Activated CD8-positive, alpha-beta memory T cell treated with anti-CD3 and anti-CD28 coated beads for 4 hours (primary cell): ENCODE measurements around the gene AP1G2.
"Not testable (repeated sequence)": the region's sequence is repeated elsewhere in the genome, so short reads cannot be mapped to it uniquely, and the experiment has no call there.

Experiments
- DNase-seq, 2 donors: peaks; one replicate each; pipeline ENCODE4 v3.0.0-alpha.2; 2020; ENCODE audit warnings: low read depth in 2 of 2

The AP1G2 gene, protein sequence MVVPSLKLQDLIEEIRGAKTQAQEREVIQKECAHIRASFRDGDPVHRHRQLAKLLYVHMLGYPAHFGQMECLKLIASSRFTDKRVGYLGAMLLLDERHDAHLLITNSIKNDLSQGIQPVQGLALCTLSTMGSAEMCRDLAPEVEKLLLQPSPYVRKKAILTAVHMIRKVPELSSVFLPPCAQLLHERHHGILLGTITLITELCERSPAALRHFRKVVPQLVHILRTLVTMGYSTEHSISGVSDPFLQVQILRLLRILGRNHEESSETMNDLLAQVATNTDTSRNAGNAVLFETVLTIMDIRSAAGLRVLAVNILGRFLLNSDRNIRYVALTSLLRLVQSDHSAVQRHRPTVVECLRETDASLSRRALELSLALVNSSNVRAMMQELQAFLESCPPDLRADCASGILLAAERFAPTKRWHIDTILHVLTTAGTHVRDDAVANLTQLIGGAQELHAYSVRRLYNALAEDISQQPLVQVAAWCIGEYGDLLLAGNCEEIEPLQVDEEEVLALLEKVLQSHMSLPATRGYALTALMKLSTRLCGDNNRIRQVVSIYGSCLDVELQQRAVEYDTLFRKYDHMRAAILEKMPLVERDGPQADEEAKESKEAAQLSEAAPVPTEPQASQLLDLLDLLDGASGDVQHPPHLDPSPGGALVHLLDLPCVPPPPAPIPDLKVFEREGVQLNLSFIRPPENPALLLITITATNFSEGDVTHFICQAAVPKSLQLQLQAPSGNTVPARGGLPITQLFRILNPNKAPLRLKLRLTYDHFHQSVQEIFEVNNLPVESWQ

DNA sequence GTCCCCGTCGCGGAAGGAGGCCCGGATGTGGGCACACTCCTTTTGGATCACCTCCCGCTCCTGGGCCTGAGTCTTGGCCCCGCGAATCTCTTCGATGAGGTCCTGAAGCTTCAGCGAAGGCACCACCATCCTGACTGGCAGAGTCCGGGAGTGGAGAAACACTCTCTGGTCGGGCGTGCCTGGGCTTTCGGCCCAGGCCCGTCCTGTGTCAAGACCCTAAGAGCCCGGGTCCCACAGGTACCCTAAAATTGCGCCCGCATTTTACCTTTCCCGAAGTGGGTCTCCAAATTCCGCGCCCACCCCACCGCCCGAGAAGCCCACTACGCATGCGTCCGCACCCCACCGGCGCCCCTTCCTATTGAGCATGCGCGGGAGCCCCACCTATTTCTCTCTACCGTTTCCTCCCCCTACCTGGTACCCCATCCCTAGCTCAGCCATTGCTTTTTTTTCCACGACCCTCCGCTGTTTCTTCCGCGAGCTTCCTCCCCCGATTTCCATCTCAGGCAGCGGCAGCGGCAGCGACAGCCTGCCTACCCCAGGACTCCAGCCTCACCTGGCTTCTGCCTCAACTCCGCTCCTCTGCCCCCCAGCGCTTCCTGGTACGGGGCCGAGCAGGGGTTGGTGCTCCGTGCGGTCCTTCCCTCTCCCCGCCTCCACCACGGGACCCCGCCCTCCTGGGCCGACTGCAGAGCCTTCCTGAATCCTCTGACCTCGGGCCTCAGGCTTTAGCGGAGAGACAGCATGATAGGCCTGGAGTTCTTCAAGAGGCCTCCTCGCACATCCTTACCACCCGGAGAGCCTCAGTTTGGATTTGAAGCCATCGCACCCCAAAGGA lies at the start of gene AP1G2:
TSS of gene AP1G2 (minus strand) at position 606 of the 835 bp plus-strand sequence. CDS start at position 129, 477 bp downstream.
- peak; percentile 64 to 69 for DNase-seq

DNA sequence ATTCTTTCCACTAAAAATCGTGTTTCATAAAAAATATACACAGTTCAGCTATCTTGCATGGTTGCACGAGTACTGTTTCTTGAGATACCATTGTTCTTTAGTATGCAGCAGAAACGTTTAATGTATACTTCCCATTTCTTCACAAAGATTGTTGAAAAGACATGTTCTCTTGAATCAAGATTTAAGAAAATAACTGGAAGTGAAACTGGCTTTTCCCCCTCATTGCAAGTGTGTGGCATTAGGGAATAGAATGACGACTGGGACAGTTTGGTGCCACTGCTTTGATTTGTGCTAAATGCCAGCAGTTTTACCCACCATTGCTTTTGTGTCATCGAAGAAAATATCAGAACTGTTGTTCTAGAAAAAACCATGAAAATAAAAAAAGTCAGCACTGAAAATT lies 48.3 kb upstream of the AP1G2 start:
- no peak for DNase-seq

DNA sequence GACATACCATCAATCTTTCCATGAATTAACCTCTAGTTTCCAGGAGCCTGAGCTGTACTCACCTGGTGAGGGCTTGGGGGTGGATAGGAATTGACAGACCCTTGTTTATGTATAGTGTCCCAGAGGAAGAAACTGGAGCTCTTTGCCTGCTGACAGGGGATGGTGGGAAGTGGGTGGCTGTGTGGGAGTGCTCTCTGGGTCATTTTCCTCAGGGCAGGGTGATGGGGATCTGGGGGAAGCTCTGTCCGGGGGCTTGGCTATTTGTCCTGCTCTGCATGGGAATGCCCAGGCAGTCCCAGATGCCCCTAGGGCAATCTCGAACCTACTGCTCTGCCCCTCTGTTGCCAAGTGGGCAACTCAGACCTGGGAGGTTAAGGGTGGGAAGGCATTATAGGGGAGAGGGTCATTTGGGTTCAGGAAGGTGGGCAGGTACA lies 46.8 kb upstream of the AP1G2 start:
- DNase-seq: no peak

DNA sequence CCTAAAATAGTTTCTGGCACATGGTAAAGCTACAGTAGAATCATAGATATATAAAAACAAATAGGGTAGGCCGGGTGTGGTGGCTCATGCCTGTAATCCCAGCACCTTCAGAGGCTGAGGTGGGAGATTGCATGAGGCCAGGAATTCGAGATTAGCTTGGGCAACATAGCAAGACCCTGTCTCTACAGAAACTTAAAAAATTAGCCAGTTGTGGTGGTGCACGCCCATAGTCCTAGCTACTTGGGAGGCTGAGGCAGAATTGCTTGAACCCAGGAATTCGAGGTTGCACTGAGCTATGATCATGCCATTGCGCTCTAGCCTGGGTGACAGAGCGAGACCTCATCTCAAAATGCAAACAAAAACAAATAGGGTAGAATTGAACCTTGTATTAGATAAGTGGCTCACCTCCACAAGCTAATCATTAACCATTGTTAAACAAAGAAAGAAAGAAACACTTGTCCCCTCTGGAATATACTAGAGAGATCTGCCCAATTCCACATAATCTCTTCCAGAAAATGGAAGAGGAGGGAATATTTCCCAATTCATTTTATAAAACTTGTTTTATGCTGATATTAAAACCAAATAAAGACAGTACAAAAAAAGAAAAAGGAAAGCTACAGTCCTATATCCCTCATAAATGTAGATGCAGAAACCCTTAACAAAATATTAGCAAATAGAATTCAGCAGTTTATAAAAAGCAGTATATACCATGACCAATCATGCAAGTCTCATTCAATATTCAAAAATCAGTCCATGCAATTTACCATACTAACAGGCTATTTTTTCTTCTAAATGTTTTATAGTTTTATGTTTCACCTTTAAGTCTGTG lies 45.9 kb upstream of the AP1G2 start:
- no peak for DNase-seq

DNA sequence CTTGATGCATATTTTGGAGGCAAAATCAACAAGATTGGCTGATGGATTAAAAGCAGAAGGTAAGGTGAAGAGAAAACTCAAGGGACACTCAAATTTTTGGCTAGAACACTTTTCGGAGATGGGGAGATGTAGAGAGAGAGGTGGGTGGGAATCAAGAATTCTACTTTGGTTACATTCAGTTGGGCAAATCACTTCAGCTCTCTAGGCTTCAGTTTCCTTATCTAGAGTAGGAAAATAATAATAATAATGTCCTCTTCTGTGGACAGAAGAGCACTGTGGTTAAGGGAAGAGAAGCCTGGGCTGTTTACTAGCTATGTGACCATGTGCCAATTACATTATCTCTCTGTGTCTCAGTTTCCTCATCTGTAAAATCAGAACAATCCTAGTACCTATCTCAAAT lies 45.2 kb upstream of the AP1G2 start:
- no peak for DNase-seq

DNA sequence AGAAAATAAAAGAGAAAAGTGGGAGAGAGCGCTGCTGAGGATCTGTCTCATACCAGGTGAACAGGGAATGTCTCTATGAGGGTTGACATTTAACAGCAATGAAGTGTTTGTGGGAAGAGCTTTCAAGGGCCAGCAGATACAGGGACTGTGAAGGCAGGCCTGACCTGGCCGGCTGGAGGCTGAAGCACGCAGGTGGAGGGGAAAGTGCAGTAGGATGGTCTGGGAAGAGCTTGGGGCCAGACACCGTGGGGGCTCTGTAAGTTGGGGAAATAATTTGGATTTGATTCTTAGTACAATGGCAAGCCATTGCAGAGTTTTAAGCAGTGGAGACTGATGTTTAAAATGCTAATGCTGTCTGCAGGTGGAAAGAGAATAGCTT lies 44.8 kb upstream of the AP1G2 start:
- no peak for DNase-seq

DNA sequence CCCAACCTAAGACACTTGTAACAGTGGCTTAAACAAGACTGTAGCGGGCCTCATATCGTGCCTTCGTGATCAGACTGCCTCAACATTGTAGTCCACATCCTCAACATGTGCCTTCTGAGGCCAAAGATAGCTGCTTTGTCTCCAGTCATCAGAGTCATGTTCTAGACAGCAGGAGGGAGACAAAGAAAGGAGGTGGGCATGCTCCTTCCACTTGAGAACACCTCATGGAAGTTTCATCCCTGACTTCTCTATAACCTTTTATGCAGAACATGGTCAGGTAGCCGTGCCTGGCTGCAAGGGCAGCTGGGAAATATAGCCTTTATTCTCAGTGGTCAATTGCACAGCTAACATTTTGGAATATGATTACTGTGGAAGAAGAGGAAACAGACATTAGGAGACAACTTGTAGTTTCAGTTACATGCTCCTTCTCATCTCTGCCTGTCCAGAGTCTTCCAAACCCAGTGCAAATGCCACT lies 43.3 kb upstream of the AP1G2 start:
- DNase-seq: no peak

DNA sequence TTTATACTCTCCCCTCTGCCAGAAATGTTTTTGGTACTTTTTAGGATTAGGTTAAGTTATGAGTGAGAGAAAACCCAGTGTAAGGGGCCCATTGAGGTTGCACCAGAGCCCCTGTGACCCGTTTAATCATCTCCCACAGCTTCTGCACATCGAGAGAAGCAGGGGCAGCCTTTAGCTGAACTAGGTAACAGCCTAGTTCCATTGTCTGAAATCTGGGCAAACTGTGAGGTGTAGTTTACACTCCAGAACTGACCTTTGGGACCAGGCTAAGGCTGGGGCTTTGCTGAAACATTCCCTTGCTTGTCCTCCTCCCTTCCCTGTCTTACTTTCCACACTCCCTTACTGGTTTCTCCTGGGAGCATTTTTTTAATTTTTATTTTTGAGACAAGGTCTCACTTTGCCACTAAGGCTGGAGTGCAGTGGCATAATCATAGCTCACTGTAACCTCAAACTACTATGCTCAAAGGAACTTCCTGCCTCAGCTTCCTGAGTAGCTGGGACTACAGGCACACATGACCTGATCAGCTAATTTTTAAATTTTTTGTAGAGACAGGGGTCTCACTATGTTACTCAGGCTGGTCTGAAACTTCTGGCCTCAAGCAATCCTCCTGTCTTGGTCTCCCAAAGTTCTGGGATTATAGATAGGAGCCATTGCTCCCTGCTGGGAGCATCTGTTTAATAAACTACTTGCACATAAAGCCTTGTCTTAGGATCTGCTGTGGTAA lies 42.7 kb upstream of the AP1G2 start:
- DNase-seq: no peak

DNA sequence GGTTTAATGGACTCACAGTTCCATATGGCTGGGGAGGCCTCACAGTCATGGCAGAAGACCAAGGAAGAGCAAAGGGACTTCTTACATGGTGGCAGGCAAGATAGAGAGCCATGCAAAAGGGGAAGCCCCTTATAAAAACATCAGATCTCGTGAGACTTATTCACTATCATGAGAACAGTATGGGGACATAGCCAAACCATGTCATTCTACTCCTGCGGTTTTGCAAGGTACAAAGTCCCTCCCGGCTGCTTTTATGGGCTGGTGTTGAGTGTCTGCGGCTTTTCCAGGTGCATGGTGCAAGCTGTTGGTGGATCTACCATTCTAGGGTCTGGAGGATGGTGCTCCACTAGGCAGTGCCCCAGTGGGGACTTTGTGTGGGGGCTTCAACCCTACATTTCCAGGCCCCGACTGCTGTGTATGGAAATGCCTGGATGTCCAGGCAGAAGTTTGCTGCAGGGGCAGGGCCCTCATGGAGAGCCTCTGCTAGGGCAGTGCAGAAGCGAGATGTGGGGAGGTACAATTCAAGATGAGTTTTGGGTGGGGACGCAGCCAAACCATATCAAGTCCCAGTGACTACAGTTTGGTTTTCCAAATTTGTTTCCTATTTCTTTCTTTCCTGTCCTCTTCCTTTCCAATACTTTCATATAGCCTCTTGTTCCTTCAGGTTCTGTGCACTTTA lies 42.0 kb upstream of the AP1G2 start:
- DNase-seq: not testable (repeated sequence)

DNA sequence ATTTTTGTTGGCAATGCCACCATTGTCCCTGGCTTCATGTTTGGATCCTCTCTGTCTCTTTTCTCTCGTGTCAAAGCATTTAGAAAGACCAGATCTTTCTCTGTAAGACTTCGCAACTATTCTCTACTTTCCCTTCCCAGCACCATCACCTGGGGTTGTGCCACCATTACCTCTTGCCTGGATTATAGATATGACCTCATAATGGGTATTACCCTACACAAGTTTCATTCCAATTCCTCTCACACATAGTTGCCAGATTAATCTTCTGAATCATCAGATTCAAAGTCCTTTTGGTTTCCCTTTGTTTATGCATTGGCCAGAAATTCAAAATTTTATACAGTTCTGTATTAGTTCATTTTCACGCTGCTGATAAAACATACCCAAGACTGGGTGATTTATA lies 41.4 kb upstream of the AP1G2 start:
- DNase-seq: no peak

DNA sequence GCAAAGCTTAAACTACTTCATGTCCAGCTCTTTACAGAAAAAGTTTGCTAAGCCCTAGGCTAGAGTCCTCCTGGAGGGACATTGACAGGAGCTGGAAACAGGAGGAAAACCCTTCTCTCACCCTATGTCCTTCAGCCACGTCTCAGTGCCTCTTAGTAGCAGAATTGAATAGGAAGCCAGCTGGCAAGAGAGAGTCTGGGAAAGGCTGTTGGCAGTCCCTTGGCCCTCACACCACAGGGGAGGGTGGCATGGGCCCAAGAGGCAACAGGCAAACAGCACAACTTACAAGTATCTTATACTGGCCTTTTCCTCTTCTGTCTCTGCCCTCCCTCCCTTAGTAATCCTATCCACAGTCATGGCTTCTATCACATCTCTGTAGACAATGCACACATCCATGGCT lies 40.9 kb upstream of the AP1G2 start:
- DNase-seq: no peak

DNA sequence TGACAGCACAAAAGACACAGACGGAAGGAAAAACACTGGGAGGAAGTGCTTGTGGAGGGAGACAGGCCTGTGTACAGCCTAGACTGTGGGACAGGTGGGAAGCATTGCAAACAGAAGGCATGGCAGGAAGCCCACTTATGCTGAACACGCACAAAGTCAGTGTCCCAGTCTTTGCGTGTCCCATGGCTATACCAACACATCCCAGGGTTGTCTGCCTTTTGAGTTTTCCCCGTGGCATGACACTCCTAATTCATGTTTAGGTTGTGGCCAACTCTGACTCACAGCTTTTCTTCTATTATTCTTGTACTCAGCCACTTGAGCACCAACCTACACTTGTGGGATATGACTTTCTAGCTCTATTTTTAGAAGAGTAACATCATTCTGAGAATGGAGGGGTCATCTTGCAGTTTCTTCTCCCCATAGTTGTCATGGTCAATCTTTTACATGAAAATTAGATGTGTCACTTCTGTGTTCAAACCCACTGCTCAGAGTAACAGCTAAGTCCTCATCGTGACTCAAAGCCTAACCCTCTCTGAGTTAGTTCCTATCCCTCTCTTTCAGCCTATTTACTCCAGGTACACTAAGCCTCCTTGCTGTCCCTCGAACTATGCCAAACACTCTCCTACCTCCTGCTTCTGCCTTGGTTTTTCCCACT lies 38.5 kb upstream of the AP1G2 start:
- no peak for DNase-seq

DNA sequence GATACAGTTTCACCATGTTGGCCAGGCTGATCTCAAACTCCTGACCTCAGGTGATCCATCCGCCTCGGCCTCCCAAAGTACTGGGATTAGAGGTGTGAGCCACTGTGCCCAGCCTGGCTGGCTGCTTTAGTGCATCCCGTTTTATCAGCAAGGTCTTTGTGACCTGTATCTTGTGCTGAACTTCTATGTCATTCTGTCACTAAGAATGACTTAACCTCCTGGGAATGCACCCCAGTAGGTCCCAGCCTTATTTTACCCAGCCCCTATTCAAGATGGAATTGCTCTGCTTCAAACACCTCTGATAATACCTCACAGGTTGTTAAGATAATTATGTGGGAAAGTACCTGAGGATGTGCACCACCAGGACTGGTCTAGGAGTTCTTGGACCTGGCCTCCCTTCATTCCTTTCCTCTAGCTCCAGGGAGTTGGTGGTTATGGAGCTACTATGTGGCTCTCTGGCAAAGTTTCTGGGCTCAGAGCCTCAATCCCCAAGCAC lies 37.1 kb upstream of the AP1G2 start:
- no peak for DNase-seq

DNA sequence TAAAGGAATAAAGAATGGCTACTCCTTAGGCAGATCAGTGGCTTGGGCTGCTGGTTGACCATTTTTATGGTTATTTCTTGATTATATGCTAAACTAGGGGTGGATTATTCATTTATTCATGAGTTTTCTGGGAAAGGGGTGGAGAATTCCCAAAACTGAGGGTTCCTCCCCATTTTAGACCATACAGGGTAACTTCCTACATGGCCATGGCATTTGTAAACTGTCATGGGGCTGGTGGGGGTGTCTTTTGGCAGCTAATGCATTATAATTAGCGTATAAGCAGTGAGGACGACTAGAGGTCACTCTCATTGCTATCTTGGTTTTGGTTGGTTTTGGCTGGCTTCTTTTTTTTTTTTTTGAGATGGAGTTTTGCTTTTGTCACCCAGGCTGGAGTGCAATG lies 36.6 kb upstream of the AP1G2 start:
- DNase-seq: no peak

DNA sequence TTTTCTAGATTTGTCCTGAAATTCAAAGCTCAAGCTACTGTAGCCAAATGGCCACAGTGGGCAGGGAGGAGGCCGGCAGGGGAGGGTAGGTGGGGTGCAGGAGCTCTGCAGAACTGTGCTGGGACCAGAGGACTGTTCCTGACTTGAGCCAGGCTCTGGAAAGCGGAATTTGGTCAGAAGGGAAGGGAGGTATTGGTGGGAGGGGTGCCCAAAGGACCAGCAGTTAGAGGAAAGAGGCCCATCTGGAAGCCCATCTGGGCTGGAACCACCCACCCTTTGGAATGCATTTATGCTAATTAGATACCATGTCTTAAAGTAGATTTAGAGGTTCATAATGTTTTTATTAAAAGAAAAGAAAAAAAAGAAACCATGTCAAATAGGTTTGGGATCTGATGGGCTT lies 35.5 kb upstream of the AP1G2 start:
- DNase-seq: no peak

DNA sequence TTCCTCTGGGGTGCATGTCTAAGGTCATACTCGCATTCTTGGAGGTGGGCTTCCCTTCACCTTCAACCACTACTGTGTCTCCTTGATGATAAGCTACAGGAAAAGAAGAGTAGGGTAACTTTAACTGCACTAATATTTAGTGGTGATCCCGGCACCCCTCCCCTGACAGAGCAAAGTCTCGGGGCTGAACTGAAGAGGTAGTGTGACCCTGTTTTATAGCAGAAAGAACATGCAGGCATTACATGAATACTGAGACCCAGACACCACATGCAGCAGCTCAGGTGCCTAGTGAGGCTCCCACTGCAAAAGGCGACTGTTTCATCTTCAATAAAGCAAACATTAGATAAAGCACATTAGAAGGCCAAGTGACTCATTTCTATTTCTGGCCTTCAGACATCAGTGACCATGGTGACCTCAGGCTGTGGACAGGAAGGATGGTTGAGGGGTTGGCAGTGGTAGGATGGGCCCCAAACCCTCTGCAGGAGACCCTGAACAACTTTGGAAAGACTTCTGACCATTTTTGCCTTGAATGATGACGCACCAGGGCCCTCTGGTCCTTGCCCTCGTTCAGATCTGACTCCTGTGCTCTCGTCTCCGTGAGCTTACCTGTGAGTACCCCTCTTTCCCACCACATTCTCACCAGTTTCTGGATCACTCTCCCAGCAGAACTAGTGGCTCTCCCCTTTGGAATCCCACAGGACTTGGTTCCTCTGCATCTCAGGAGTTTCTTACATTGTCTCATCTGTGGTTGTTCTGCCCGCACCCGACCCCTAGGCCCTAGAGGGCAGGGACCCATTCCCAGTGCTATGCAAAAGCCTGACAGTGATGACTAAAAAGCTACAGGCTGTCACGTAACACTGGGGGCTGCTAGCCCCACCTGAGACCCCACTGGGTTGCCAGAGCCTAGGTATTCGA lies 34.8 kb upstream of the AP1G2 start:
- DNase-seq: no peak

DNA sequence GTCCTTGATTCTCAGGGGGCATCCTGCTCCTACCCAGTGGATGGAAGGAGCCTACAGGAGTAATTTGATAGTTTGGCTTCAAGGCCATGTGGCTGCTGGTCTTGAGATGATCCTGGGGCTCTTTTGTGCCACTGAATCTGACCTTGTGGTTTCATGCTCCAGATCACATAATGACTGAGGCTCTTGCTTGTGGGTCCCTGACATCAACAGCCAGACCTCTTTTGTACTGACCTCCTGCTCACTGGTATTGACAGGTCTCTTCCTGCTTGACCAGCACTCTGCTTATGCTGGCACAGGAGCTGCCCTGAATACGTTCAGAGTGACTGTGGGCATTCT lies 34.2 kb upstream of the AP1G2 start:
- DNase-seq: no peak

DNA sequence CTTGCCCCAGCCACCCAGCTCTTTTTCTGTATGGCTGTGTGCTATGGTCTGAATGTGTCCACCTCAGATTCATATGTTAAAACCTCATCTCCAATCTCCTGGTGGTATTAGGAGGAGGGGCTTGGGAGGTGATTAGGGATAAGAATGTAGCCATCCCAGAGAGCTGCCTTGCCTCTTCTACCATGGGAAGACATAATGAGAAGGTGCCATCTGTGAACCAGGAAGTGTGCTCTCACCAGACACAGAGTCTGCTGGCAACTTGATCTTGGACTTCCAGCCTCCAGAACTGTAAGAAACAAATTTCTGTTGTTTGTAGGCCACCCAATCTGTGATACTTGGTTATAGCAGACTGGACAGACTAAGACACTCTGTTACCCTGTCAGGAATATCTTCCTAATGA lies 33.8 kb upstream of the AP1G2 start:
- no peak for DNase-seq
